GM21367 (cell line): ENCODE results near the gene FRS3.
A peak's percentile ranks its signal among the peaks of the same experiment; 100 is the strongest.

Experiments
- ATAC-seq: cut with Tn5 transposase; IDR thresholded peaks from one replicate; pipeline ENCODE4 v1.9.1; 2021; ENCODE audit not compliant: unreplicated experiment

FRS3 gene

DNA sequence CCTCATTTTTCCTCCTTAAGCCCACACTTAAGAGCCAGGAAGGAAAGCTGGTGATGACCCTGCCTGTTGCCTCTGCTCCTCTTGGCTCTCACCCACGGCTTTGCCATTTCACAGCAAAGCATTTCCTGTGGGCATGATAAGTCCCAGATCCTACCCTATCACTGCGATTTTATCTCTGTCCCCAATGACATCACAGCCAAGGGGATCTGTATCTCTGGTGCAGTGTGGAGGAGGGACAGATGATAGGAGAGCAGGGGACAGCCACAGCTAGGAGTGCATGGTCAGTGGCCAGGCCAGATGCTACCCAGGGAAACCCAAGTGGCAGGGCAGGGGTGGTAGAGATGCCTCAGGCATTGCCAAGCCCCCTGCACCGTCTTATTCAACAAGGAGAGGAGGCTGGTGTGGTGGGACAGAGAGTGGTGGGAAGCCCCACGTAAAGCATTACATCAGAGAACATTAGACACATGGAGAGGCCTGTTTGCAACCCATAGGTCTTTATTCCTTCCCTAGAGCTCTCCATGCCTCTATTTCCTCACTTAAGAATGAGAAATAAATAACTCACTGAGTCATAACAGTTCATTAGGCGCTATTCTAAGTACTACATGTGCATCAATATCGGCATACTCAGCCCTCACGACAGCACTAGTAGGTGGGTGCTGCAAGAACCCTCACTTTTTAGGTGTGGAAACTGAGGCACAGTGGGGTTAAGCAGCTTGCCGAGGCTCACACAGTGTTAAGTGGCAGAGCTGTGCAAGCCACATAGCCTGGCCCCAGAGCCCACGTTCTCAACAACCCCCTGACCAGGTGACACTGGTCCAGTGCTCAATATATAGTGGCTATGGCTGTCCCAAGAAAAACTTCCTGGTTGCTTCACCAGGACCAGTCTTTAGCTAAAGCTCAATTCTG is 48.9 kb downstream of the FRS3 start:
- ATAC-seq, result no peak

DNA sequence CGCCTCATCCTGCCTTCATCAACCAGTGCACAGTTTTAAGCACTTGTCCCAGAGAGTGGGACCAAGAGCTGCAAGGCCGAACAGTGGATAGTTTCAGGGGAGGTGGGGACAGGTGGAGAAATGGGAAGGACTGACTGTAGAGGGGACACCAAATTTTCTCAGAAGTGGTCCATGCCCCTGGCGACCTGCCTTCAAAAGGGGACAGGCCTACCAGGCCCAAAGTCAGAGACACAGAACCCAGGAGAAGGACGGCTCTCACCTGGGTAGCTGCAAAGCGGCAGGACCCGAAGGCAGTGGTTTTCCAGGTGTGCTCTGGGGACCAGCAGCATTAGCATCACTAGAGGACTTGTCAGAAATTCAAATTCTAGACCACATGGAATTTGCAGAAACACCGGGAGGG is 50.1 kb downstream of the FRS3 start:
- no peak for ATAC-seq

GRCh38 chr6:41728954-41729353 is 50.7 kb downstream of the FRS3 start:
- ATAC-seq, result no peak

GRCh38 chr6:41728073-41728936 is 51.4 kb downstream of the FRS3 start:
- ATAC-seq, result no peak

GRCh38 chr6:41727705-41728072 is 52.0 kb downstream of the FRS3 start:
- no peak for ATAC-seq

- no peak for ATAC-seq
Observed at GRCh38 chr6:41726876-41727275, 52.8 kb downstream of the FRS3 start.

- ATAC-seq, result no peak
Observed at GRCh38 chr6:41724586-41725501, 54.9 kb downstream of the FRS3 start.

DNA sequence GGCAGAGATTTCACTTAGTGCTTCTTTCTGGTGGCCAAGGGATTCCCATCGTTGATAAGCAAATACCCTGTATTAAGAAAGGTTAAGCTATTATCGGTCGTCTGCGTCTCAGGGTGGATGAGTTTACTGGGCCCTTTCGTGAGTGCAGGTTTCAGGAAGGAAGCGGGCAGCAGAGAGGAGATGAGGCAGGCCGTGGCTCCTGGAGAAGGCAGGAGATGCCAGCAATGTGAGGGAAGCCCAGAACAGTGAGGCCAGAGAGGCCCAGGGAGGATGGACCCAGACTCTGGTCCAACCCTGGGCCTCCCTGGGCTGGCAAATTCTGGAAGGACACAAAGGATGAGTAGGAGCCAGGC is 55.5 kb downstream of the FRS3 start:
- ATAC-seq, result no peak

DNA sequence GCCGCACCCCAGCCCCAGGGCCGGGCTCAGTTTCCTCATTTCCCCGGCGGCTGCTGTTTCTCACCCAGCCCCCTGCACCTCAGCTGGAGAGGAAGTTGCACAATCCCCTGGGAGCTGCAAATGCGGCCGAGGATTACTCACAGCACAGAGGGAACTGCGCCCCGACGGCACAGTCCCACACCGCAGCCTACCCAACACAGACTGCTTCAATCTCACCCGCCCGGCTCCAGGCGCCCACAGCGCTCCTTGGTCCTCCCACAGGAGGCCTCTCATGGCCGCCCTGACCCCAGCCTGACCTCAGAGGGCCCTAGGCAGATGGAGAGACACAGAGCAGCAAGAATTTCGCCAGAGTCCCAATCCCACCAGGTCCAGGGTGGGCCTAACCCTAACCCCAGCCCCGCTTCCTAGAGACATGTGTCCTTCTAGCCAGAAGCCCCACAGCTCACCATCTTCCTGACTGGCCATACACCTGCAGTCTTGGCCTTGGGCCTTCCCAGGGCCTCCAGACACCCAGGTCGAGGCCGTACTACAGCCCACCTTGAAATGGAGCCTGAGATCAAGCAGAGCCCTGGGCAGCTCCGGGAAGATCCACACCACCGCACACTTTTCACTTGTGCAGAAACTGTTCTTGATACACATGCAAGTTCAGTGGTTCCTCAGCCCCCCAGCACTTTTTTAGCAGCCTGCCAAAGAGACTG is 56.0 kb downstream of the FRS3 start:
- ATAC-seq, result peak; percentile 57

GRCh38 chr6:41722969-41723529 is 56.7 kb downstream of the FRS3 start:
- no peak for ATAC-seq

DNA sequence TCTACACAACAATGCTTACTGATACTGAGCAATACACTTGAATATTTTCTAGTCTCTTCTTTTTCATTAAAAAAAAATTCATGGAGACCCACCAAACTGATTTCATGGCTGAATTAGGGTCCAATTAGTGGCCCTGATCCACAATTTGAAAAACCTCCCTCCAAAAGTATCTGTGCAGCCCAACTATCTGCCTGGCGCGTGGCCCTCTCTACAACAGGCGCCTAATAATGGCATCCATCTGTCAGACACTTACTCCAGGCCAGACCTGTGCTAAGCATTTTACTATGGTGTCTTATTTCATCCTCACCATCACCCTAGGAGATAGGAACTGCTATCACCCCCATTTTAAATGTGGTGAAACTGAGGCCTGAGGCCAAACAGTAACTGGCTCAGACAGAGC is 58.3 kb downstream of the FRS3 start:
- no peak for ATAC-seq

DNA sequence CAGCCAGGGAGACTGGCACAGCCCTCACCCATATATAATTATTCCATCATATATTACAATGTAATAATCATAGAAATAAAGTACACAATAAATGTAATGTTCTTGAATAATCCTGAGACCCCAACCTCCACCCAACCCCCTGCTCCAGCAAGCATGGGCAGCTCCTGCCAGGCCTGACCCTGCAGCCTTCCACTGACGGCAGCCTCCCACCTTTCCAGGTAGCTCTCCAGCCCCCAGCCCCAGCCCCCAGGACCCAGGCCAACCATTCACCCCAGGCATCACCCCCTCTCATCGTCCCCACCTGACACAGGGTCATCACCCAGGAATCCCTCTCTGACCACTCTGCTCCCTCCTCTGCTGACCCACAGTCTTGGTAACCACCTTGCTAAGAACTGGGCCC is 58.9 kb downstream of the FRS3 start:
- ATAC-seq, result no peak

GRCh38 chr6:41720262-41720620 is 59.5 kb downstream of the FRS3 start:
- ATAC-seq, result no peak
